Activated CD8-positive, alpha-beta memory T cell treated with anti-CD3 and anti-CD28 coated beads for 36 hours (primary cell): ENCODE measurements around the gene PEX11B. TPM values are rescaled to one million over a fixed set of nuclear protein-coding genes. Genes with fewer than 3 reads are reported as not detected.

Source experiments
- CTCF ChIA-PET: fragments of 350-600 bp; sonication (Branson Sonifier 250); formaldehyde crosslinking; loops from one replicate; lab custom pipeline; 2021; ENCODE audit warnings: antibody characterized with exemption; lab: Charles Lee
- POLR2A ChIA-PET: fragments of 350-600 bp; sonication (Branson Sonifier 250); formaldehyde crosslinking; loops from one replicate; lab custom pipeline; 2021; ENCODE audit warnings: antibody characterized with exemption; lab: Charles Lee
- total RNA-seq, 2 experiments: library from RNA; stranded (reverse); gene quantifications; one replicate each; pipeline ENCODE4 v1.2.3, GENCODE V29; 2021

The PEX11B gene
- total RNA-seq, 2 experiments from 2014 or later: 33.6 to 34.0 TPM

DNA sequence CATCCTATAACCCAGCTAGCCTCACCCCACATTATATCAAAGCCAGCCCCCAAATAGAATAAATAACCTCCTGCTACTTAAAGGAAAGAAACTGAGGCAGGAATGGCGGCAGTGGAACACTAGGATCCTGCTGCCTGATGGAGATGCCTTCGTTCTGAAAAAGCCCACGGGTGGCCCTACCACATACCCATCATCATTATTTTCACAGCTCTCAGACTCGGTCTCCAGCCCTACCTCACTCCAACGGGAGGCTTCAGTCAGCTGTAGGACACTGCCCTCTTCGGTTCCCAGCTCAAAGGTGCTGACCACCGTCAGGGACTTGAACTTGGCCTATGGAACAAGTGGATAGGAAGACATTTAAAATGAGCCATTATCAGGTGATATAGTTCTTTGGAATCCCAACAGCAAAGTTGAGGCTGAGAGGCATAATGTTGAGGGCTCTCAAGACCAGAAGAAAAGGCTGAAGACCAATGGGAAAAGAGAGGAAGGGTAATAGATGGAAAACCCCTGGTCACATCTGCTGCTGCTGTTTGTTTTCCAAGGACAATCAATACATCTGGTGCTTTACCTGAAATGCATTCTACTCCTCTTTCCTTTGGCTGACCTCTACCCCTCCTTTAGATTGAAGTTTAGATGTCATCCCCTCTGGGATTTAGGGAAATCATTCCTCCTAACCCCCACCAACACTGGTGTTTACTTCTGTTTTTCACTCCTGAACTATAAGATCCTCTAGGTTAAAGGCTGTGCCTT lies 25.0 kb downstream of the PEX11B start:
- CTCF ChIA-PET: interaction anchor here (0.9 to 2.7 kb wide), 4 partner anchors 14 to 116 kb away, joined by 3 to 13 read pairs (median 3); no protein-coding TSS in a partner anchor
- POLR2A ChIA-PET: no interaction called here

DNA sequence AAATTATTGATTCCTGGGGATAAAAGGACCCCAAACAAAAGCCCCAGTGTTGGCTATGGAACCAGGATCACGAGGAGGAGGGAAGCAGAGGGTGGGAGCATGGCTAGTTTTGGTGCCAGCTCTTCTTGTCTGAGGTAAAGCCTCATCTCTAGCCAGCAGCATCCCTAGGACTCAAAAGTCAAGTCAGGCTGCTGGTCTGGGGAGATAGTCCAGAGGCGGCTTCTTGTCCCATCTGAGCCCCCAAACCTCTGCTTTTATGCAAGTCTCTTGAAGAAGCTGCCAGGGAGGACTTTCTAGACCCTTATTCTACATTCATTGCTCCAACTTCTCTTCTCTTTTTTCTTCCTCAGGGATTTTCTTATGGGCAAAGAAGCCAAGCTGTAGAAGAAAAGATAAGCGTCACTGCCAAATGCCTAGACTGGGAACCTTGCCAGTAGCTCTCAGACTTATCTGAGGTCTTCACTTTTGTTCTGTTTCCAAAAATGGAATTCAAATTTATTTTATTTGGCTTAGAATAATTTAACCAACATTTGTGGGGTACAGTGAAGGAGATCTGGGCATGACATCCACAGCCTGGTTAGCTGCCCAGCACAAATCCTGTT lies 25.9 kb downstream of the PEX11B start:
- ChIA-PET CTCF (interaction anchor here (0.6 to 2.7 kb wide), 9 partner anchors 12 to 118 kb away, joined by 3 to 13 read pairs (median 3); partner anchors contain the start of gene PIAS3), POLR2A (interaction anchor here (0.5 kb wide), 1 partner anchor 34 kb away, joined by 5 read pairs; the partner anchor contains the start of gene PIAS3)

DNA sequence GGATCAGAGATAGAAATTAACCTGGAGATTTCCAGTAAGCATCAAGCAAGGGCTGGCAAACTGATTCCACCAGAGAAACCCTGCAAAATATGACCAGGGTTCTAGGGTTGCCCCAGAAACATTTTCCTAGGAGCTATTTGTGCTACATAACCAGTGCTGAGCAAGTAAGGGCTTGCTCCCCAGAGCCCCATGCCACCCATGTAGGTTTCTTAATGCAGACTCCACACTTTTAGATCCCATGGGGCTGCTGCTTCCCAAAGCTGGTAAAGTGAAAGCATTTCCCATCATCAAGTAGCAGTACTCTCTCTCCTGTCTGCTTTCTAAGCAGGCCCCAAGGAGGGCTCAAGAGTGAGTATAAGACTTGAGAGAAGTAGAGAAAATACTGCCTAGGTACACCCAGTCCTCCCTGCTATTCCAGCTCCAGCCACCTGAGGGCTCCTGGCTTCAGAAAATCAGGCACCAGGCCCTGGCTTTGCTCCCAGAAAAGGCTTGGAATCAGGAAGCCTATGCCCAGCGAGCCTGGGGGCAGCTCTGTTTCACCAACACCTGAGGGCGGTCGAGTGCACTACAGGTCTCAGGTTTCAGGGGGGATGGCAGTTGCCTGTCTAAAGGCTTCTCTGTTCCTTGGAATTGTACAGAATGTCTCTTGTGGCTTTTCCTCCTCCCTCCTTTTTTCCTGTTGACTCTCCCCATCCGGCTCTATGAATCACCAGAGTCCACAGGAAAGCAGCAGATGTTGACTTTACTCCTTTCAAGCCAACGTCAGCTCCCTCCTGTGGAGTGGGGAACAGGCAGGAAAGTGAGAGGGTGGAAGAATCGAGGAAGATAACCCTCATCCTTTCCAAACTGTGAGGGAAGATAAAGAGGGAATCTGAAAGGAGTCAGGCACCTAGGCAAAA lies 26.7 kb downstream of the PEX11B start:
- CTCF ChIA-PET: interaction anchor here (0.5 to 2.7 kb wide), 13 partner anchors 9 to 119 kb away, joined by 3 to 13 read pairs (median 3); no protein-coding TSS in a partner anchor

DNA sequence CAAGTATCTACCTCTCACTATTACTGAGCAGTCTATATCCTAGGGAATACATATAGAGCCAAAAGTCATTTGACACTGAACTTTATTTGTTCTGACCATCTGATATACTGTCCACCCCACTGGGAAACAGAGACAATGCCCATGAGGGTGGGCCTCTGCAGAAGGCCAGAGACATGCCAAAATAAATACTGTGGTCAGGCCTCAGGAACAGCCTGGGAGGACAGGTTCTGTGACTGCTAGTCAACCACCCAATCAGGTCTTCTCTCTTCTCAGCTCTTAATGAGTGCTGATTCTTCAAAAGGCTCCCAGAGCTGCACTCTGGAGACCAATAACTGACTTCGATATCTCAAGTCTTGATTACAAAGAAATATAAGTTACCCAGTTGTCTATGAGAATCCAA lies 27.4 kb downstream of the PEX11B start:
- ChIA-PET CTCF (interaction anchor here (0.6 to 2.7 kb wide), 11 partner anchors 10 to 88 kb away, joined by 3 to 13 read pairs (median 3); no protein-coding TSS in a partner anchor), POLR2A (interaction anchor here (0.6 kb wide), 1 partner anchor 64 kb away, joined by 7 read pairs; no protein-coding TSS in a partner anchor)

More for the DNA sequence above, 26.7 kb downstream of the PEX11B start:
- POLR2A ChIA-PET: interaction anchor here (0.6 kb wide), 1 partner anchor 65 kb away, joined by 7 read pairs; no protein-coding TSS in a partner anchor

DNA sequence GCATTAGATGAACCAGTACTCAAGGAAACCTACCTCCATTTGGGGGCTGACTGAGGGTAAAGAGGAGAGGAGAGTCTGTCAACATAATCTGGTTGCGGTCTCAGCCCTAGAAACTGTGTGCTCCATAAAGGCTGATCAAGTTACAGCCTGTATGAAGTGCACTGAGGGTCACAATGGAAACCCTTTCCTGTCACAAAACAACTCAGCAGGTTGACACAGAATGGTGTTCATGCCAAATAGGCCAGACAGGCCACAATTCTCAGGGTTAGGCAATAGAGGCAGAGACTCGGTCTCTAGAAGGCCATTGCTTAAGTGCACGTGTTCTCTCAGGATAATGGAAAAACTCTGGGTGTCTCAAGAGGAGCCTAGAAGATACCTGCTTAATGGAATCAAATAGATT lies 28.8 kb downstream of the PEX11B start:
- POLR2A ChIA-PET: no interaction called here
- CTCF ChIA-PET: interaction anchor here (0.9 to 1.5 kb wide), 2 partner anchors 12 to 25 kb away, joined by 4 to 5 read pairs; no protein-coding TSS in a partner anchor

DNA sequence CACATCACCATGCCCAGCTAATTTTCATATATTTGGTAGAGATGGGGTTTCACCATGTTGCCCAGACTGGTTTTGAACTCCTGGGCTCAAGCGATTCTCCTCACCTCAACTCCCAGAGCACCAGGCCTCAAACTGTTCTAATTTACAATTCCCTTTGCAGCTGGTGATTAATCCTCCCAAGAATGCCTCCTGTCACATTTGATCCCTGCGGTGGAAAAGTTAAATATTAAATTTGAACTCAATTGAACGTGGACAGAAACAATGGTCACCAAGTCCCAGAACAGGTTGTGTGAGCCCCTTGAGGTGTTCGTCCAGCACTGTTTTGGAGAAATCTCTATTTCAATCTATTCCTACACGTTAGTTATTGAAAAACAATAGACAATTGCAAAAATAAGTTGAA lies 30.9 kb downstream of the PEX11B start:
- POLR2A ChIA-PET: no interaction called here
- CTCF ChIA-PET: no interaction called here

DNA sequence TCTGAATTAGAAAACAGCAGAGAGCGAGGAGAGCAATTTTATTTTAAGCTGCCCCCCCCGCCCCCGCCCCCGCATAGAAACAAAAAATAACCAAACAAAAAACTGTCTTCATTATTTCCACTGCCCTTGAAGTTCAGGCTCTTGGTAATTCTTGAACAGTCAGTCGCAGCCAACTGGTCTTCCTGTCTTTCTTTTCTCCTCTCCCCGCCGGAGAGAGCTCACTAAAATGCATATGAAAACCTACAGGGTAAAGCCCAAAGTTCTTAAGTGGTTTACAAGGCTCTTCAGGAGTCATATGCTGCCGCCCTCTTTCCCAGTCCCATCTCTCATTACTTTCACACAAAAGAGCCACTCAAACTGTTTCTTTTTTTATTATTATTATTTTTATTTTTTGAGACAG lies 31.7 kb downstream of the PEX11B start:
- CTCF ChIA-PET: interaction anchor here (1.4 kb wide), 1 partner anchor 16 kb away, joined by 3 read pairs; no protein-coding TSS in a partner anchor
- POLR2A ChIA-PET: interaction anchor here (0.8 to 1.0 kb wide), 3 partner anchors 17 to 40 kb away, joined by 3 to 4 read pairs (median 4); no protein-coding TSS in a partner anchor

DNA sequence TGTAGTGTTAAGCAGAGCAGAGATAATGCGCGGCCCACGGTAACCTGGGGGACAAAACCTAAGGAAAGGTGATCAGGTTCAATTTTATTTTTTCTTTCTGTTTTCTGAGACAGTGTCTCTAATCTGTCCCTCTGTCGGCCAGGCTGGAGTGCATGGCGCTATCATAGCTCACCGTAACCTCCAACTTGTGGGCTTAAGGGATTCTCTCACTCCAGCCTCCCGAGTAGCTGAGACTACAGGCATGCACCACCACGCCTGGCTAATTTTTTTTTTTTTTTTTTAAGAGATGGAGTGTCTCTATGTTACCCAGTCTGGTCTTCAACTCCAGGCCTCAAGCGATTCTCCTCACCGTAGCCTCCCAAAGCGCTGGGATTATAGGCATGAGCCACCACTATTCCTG lies 32.1 kb downstream of the PEX11B start:
- CTCF ChIA-PET: interaction anchor here (1.4 kb wide), 1 partner anchor 16 kb away, joined by 3 read pairs; no protein-coding TSS in a partner anchor

DNA sequence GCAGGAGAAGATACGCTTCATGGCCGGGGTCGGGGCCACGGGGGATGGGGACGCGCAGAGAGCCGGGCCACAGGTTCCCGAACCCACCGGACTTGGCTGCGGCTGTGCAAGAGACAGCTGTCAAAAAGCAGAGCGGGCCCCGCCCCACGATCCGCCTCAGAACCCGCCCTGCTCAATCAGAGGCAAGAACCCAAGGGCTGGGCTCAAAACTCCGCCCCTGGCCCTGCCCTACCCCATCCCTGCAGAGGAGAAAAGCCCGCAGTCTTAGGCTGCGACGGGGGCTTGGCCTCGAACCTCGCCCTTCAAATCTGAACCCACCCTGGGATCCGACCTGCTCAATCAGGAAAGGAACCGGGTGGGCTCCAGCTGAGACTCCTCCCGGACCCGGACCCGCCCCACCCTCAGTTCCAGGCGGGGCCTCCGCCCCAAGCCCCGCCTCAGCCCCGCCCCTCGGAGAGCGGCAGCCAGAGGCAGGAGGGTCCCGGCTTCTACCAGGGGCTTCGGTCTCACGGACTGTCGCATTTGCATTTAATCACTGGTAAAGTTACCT lies 32.7 kb downstream of the PEX11B start, which contains the start of gene ANKRD35:
TSS of gene ANKRD35 (minus strand) at position 129 of the 550 bp plus-strand sequence. CDS start at position 21, 108 bp downstream.
- ChIA-PET POLR2A (interaction anchor here (0.8 to 1.2 kb wide), 3 partner anchors 12 to 39 kb away, joined by 3 to 5 read pairs (median 4); no protein-coding TSS in a partner anchor), CTCF (interaction anchor here (1.4 to 1.8 kb wide), 2 partner anchors 17 to 40 kb away, joined by 3 to 11 read pairs; partner anchors contain the start of gene NUDT17)

More for the DNA sequence above, 32.1 kb downstream of the PEX11B start:
- POLR2A ChIA-PET: interaction anchor here (0.8 to 1.0 kb wide), 3 partner anchors 16 to 40 kb away, joined by 3 to 4 read pairs (median 4); no protein-coding TSS in a partner anchor

DNA sequence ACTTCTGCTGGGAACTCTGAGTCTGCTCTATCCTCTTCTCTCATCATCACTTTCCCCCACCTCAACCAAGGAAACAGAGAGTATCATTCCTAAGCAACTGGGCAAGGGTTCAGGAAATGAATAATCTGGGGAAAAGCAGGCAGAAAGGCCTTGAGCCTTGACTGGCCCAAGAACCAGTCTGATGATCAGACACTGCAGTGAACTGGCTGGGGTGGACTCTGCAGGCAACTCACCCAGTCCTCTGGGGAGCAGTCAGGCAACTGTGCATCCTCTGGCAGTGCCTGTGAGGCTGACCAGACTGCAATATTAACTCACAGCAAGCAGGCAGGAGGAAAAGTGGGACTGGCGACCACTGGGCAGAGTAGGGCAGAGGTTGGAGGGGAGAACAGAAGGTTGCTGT lies 33.8 kb downstream of the PEX11B start:
- CTCF ChIA-PET: interaction anchor here (1.1 to 1.8 kb wide), 2 partner anchors 13 to 39 kb away, joined by 3 to 11 read pairs; partner anchors contain the start of gene NUDT17
- POLR2A ChIA-PET: interaction anchor here (1.2 kb wide), 1 partner anchor 11 kb away, joined by 3 read pairs; no protein-coding TSS in a partner anchor

DNA sequence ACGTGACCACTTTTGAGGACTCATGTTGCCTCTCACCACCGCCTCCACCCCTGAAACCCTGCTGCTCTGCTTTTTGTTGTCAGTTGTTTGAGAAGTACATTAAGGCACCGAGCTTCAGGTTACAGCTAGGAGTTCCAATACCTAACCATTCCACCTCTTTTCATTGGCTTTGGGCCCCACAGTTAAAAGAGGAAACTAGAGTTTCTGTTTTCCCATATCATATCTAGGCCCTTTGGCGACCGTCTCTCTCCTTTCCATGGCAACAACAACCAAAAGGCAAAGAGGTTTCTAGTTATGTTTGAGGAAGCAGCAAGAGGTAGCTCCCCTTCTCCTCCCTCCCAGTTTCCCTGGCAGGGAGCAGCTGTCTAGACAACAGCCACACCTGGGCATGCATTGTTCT lies 38.7 kb downstream of the PEX11B start:
- ChIA-PET CTCF (interaction anchor here (0.6 to 2.1 kb wide), 3 partner anchors 12 to 21 kb away, joined by 3 to 6 read pairs (median 3); no protein-coding TSS in a partner anchor), POLR2A (interaction anchor here (0.6 kb wide), 1 partner anchor 171 kb away, joined by 3 read pairs; no protein-coding TSS in a partner anchor)

DNA sequence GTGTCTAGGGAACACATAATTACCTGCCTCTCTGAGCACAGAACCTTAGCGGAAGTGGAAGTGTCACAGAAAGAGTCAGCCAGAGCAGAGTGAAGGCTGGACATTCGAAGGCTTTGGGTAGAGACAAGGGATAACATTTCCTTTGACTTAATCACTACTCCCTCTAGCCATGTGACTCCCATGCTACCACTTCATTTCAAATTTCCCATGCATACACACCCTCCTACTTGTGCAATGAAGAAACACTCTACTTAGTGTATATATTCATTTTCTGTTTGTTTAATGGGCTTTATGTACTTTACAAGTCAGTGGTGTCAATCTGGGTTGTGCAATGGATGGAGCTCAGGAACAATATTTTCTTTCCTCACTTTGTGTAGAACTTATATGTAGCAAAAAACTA lies 39.8 kb downstream of the PEX11B start:
- ChIA-PET CTCF (interaction anchor here (1.0 to 1.1 kb wide), 2 partner anchors 18 to 33 kb away, joined by 3 read pairs; partner anchors contain the start of gene NUDT17), POLR2A (no interaction called here)

DNA sequence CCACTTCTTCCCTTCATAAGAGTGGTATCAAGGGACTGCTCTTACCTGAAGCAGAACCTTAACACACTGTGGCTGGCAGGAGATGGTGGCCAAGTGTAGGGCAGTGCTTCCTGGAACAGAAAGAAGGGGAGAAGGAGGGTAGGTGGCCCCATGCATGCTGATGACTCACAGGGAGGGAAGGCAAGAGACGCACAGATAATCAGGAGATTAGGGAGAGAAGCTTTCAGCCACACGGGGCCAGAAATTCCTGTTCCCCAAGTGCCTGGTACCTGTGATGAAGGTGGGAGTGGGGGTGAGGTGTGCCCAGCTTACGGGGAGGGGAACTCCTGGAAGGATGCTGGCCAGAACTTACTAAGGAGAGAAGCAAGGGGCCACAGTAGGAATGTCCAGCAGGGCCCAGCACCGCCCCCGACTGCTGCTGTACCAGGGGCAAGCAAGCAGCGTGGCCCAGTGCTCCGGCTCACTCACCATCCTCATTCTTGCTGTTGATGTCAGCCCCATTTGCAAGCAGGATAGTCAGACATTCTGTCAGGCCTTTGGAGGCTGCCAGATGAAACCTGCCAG lies 40.5 kb downstream of the PEX11B start:
- ChIA-PET POLR2A (no interaction called here), CTCF (interaction anchor here (1.1 kb wide), 1 partner anchor 32 kb away, joined by 3 read pairs; the partner anchor contains the start of gene NUDT17)

DNA sequence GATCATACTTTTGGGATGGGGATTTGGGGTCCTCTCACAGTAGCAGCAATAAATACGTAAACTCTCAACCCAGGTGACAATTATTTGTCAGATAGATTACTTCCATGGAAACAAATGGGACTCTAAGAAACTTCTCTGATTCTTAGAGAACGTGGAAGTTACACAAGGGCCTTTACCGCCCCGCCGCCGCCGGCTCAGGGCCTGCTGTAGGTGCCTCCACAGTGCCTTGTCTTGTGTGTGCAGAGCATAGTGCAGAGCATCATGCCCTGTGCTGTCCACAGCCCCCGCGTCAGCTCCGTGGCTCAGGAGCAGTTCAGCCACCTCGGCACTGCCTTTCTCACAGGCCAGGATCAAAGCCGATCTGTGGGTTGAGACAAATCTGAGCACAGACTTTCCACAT lies 43.9 kb downstream of the PEX11B start:
- POLR2A ChIA-PET: no interaction called here
- CTCF ChIA-PET: no interaction called here

DNA sequence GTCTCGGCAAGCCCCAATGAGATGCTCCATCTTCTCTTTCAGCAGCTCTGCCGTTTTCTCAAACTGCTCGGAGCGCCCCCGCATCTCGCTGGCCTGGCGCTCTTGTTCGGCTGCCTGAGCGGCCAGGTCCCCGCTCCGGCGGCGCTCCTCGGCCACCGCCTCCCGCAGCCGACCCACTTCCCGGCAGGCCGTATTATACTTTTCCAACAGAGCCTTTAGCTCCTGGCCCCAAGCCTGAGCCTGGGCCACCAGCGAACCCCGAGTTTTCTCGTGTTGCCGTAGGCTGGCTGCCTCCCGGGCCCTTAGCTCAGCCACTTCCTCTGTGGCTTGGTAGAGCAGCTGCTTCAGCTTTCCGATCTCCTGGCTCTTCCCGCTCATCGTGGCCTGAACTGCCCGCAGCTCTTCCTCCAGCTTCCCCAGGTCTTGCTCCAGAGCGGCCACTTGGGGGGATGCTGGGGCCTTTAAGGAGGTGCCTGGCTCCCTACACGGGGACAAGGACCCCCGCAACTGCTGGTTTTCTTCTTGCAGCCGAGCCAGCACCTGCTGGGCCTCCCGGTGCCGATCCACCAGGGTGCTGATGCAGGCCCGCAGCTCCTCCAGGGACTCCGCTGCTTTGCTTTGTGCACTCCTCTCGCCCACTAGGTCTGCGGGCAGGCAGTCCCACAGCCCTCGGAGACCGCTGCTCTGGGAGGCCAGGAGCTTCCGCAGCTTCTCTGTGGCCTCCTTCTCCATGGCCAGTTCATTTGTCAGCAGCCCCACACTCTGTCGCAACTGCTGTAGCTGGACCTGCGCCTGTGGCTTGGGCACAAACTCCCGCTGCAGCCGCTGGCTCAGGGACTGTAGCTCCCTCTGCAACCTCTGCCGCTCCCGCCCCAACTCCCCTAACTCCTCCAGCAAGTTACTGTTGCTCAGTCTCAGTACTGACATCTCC lies 46.3 kb downstream of the PEX11B start:
- ChIA-PET CTCF (interaction anchor here (0.6 to 3.2 kb wide), 6 partner anchors 12 to 48 kb away, joined by 3 to 16 read pairs (median 4); partner anchors contain the start of gene NUDT17), POLR2A (interaction anchor here (0.9 to 2.2 kb wide), 3 partner anchors 13 to 54 kb away, joined by 3 to 17 read pairs (median 3); partner anchors contain the start of genes PEX11B and PIAS3)

DNA sequence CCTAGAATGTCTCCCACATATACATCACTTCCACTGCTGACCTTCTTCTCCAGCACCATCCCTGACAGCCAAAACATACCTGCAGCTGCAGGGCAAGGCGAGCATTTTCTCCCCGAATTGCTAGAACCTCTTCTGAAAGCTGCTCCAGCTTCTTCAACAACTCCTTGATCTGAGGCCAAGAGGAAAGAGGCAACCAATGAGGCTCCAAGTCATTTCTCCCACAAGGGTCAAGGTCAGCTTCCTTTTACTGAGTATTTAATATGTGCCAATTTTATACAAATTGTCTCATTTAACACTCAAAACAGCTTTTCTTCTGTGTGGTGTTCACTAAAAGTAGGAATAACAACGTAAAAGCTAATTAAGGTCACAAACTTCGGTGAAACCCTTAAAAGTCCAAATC lies 50.3 kb downstream of the PEX11B start:
- ChIA-PET CTCF (no interaction called here), POLR2A (interaction anchor here (1.9 kb wide), 1 partner anchor 9 kb away, joined by 7 read pairs; the partner anchor contains the start of gene PIAS3)
